GM23338 (cell line): ENCODE results near the gene RPS6KA5.

ENCODE experiments used
- CREB1 ChIP-seq: fragments of 250-450 bp; sonication (Bioruptor Pico); IDR thresholded peaks from 2 replicates; pipeline ENCODE4 v1.5.0; 2020; ENCODE audit warnings: low read depth, mild to moderate bottlenecking, moderate library complexity
- CTCF ChIP-seq, 2 experiments: fragments of 200-600 bp in 1 of 2; sonication (generic) in 1 of 2; conservative IDR thresholded peaks; 2 replicates each; pipeline versions ENCODE4 v1.5.1 to v1.6.1; 2016 to 2017; ENCODE audit warnings: antibody characterized with exemption in 2 of 2, low read depth in 2 of 2, mild to moderate bottlenecking in 2 of 2, moderate library complexity in 1 of 2
- ETS1 ChIP-seq: IDR thresholded peaks from 2 replicates; pipeline ENCODE4 v1.6.1; 2016; ENCODE audit warnings: antibody characterized with exemption
- EZH2 ChIP-seq: fragments of 200-600 bp; sonication (generic); IDR thresholded peaks from one replicate; pipeline ENCODE4 v1.8.0; 2017; ENCODE audit warnings: antibody characterized with exemption, mild to moderate bottlenecking, low read depth; ENCODE audit not compliant: unreplicated experiment
- EZH2phosphoT487 ChIP-seq: fragments of 200-600 bp; sonication (generic); IDR thresholded peaks from one replicate; pipeline ENCODE4 v1.8.1; 2018; ENCODE audit warnings: antibody characterized with exemption; ENCODE audit not compliant: unreplicated experiment
- JUNB ChIP-seq: IDR thresholded peaks from one replicate; pipeline ENCODE4 v1.6.1; 2016; ENCODE audit warnings: antibody characterized with exemption; ENCODE audit not compliant: unreplicated experiment
- POLR2AphosphoS5 ChIP-seq: IDR thresholded peaks from 2 replicates; pipeline ENCODE4 v1.6.1; 2016; ENCODE audit warnings: antibody characterized with exemption, low read depth
- REST ChIP-seq: IDR thresholded peaks from one replicate; pipeline ENCODE4 v1.6.1; 2018; ENCODE audit warnings: antibody characterized with exemption; ENCODE audit not compliant: unreplicated experiment
- STAT1 ChIP-seq: IDR thresholded peaks from one replicate; pipeline ENCODE4 v1.6.1; 2016; ENCODE audit warnings: antibody characterized with exemption; ENCODE audit not compliant: unreplicated experiment
- ZNF114 ChIP-seq: fragments of 250-450 bp; sonication (Bioruptor Pico); IDR thresholded peaks from 2 replicates; pipeline ENCODE4 v1.5.0; 2020; ENCODE audit warnings: mild to moderate bottlenecking, moderate library complexity

GRCh38 chr14:91058042-91058581 lies 2.3 kb downstream of the RPS6KA5 start:
- TF ChIP-seq CTCF (conservative IDR thresholded peaks at IDR 0.05; ENCODE audit: low read depth in 2 of 2) (no peak), ZNF114 (CRISPR knock-in tag) (no peak), POLR2AphosphoS5 (no peak), EZH2phosphoT487 (no peak), REST (no peak), CREB1 (CRISPR knock-in tag) (no peak), EZH2 (no peak), ETS1 (no peak), STAT1 (no peak), JUNB (no peak)
